Body of pancreas (tissue), 4 donors: ENCODE data around the gene YEATS2. TPM values are rescaled to one million over a fixed set of nuclear protein-coding genes. Genes with fewer than 3 reads are reported as not detected.
"Not testable (repeated sequence)": the region's sequence is repeated elsewhere in the genome, so short reads cannot be mapped to it uniquely, and the experiment has no call there.

Source experiments
- ATAC-seq: fragments of 150-250 bp; one replicate; pipeline ENCODE4 v1.9.1; 2016
- DNase-seq, 4 donors: peaks; one replicate each; pipeline ENCODE4 v3.0.0-alpha.2; 2019
- H3K27ac ChIP-seq, 4 donors: fragments of 200-600 bp; sonication (generic); 1 replicate in 3 of 4; 2 replicates in 1 of 4; pipeline versions ENCODE4 v1.5.1 to v1.6.1; 2016 to 2019; ENCODE audit warnings: mild to moderate bottlenecking in 1 of 4, mixed read lengths in 1 of 4, moderate library complexity in 1 of 4
- H3K27me3 ChIP-seq, 2 donors: fragments of 200-600 bp; sonication (generic); one replicate each; pipeline ENCODE4 v1.6.0; 2016; ENCODE audit warnings: mild to moderate bottlenecking in 1 of 2
- H3K36me3 ChIP-seq, 2 donors: fragments of 200-600 bp; sonication (generic); replicated peaks in 1 of 2; 2 replicates each; pipeline ENCODE4 v1.5.1; 2016; ENCODE audit warnings: low read depth in 2 of 2; ENCODE audit not compliant: insufficient read depth in 1 of 2
- H3K4me1 ChIP-seq: fragments of 200-600 bp; sonication (generic); one replicate; pipeline ENCODE4 v1.6.0; 2016
- H3K4me3 ChIP-seq, 2 donors: fragments of 200-600 bp; sonication (generic); 1 replicate in 1 of 2; 2 replicates in 1 of 2; pipeline ENCODE4 v1.5.1; 2016 to 2019
- H3K9me3 ChIP-seq, 3 donors: fragments of 200-600 bp; sonication (generic); 1 replicate in 2 of 3; 2 replicates in 1 of 3; pipeline ENCODE4 v1.5.1; 2016
- POLR2A ChIP-seq, 3 donors: fragments of 450-650 bp; IDR thresholded peaks; one replicate each; pipeline ENCODE4 v1.6.1; 2016; ENCODE audit warnings: antibody characterized with exemption in 3 of 3, mild to moderate bottlenecking in 2 of 3
- WGBS, 2 donors: methylation state at CpG; one replicate each; pipeline ENCODE4 v1.1.5; 2017; 5-methylcytosine and 5-hydroxymethylcytosine counted together
- intact Hi-C: fragments of 100-400 bp; cut with DNase I; formaldehyde crosslinking; loops from one replicate; pipeline ENCODE4 v1.15.1; 2023
- total RNA-seq, 2 donors: library from RNA; depleted of rRNA; stranded (reverse); fragments of >200 nt; gene quantifications; one replicate each; pipeline ENCODE4 v1.1.0, GENCODE V29; 2016
- TF ChIP-seq, protein P1 (sequence below), 7 experiments: fragments of 450-650 bp in 4 of 7; fragments of 200-600 bp in 3 of 7; sonication (generic) in 3 of 7; IDR thresholded peaks; one replicate each; pipeline ENCODE4 v1.5.1; 2016 to 2019; ENCODE audit warnings: antibody characterized with exemption in 7 of 7

The YEATS2 gene
- total RNA-seq, 2 donors from 2014 or later, result 12.5 to 13.8 TPM

DNA sequence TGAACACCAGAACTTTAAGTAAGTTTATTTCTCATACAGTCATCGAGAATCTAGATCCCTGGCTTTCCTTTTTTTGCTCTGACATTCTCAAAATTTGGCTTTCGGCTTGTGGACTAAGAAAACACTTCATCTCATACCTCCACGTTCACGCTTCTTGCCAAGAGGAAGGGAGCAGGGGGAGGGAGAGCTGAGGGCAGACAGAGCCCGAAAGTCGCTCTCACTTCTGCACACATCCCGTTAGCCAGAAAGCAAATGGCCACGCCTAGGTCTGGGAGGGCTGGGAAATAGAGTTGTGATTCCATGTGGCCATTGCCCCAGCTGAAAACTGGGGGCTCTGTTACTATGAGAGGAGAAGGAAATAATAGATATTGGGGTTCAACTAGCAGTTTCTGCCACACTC is 70.5 kb downstream of the YEATS2 start:
- no peak overlapping the region for H3K4me3 ChIP-seq
- no peak for DNase-seq
- no peaks in the 10 kb centered on the region for H3K27me3 ChIP-seq
- no peak overlapping the region for H3K27ac ChIP-seq
- H3K4me1 ChIP-seq, result peaks cover 10% of the 10 kb centered on the region
- intact Hi-C loops, result loop anchor here (5.0 kb wide), 1 partner anchor 301 kb away; no protein-coding TSS in a partner anchor
- ATAC-seq, result no peak
- 83 to 86% methylated on average over 8 of the region's 8 CpGs for WGBS, 2 donors
- no peaks in the 10 kb centered on the region for H3K9me3 ChIP-seq
- H3K36me3 ChIP-seq, result peaks cover 0 to 3% of the 10 kb centered on the region in 2 donors
- no peak for TF ChIP-seq POLR2A (IDR thresholded peaks at IDR 0.05)
- TF ChIP-seq, protein P1, sequence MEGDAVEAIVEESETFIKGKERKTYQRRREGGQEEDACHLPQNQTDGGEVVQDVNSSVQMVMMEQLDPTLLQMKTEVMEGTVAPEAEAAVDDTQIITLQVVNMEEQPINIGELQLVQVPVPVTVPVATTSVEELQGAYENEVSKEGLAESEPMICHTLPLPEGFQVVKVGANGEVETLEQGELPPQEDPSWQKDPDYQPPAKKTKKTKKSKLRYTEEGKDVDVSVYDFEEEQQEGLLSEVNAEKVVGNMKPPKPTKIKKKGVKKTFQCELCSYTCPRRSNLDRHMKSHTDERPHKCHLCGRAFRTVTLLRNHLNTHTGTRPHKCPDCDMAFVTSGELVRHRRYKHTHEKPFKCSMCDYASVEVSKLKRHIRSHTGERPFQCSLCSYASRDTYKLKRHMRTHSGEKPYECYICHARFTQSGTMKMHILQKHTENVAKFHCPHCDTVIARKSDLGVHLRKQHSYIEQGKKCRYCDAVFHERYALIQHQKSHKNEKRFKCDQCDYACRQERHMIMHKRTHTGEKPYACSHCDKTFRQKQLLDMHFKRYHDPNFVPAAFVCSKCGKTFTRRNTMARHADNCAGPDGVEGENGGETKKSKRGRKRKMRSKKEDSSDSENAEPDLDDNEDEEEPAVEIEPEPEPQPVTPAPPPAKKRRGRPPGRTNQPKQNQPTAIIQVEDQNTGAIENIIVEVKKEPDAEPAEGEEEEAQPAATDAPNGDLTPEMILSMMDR (IDR thresholded peaks at IDR 0.05), result no peak

DNA sequence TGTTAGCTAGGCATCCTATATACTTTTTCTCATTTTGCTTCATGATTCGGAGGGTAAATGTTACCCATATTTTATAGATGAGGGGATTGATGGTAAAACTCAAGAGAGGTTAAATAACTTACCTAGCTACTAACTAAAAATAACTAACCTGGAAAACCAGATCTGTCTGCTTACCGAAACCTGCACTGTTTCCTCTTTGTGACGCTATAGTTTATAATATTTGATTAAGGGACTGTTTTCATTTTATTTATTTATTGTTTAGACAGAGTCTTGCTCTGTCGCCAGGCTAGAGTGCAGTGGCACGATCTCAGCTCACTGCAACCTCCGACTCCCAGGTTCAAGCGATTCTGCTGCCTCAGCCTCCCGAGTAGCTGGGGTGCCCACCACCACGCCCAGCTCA is 71.9 kb downstream of the YEATS2 start:
- TF ChIP-seq POLR2A (IDR thresholded peaks at IDR 0.05), result no peak
- TF ChIP-seq, protein P1 (IDR thresholded peaks at IDR 0.05), result no peak
- no peak for ATAC-seq
- Histone ChIP-seq H3K27ac (no peak overlapping the region), H3K36me3 (peaks cover 0 to 3% of the 10 kb centered on the region in 2 donors), H3K4me1 (peaks cover 10% of the 10 kb centered on the region), H3K27me3 (no peaks in the 10 kb centered on the region), H3K4me3 (no peak overlapping the region), H3K9me3 (no peaks in the 10 kb centered on the region)
- no peak for DNase-seq
- 94 to 95% methylated on average over 9 of the region's 9 CpGs for WGBS, 2 donors
- intact Hi-C loops, result loop anchor here (5.0 kb wide), 1 partner anchor 302 kb away; no protein-coding TSS in a partner anchor

- Histone ChIP-seq H3K27ac (no peak overlapping the region), H3K27me3 (no peaks in the 10 kb centered on the region), H3K4me1 (no peaks in the 10 kb centered on the region), H3K36me3 (peaks cover 5 to 17% of the 10 kb centered on the region in 2 donors), H3K9me3 (no peaks in the 10 kb centered on the region), H3K4me3 (no peak overlapping the region)
- DNase-seq (no peak), ATAC-seq (no peak)
- no peak for TF ChIP-seq POLR2A (IDR thresholded peaks at IDR 0.05)
- TF ChIP-seq, protein P1 (IDR thresholded peaks at IDR 0.05), result no peak
- WGBS, 2 donors, result 77 to 79% methylated on average over 3 of the region's 3 CpGs
- intact Hi-C loops, result no loop called here
These were observed 77.0 kb downstream of the YEATS2 start for GRCh38 chr3:183774631-183775030.

GRCh38 chr3:183775781-183776180 is 78.2 kb downstream of the YEATS2 start:
- 66 to 85% methylated on average over 5 of the region's 5 CpGs for WGBS, 2 donors

GRCh38 chr3:183776451-183776850 is 78.9 kb downstream of the YEATS2 start:
- H3K27me3 ChIP-seq, ATAC-seq, H3K4me1 ChIP-seq, H3K4me3 ChIP-seq, H3K9me3 ChIP-seq, DNase-seq, H3K27ac ChIP-seq, intact Hi-C loops: not testable (repeated sequence)
- peaks cover 5 to 17% of the 10 kb centered on the region in 2 donors for H3K36me3 ChIP-seq
- 84 to 90% methylated on average over 5 of the region's 5 CpGs for WGBS, 2 donors

More at GRCh38 chr3:183775781-183776180, 78.2 kb downstream of the YEATS2 start:
- DNase-seq (no peak), ATAC-seq (no peak)
- TF ChIP-seq, protein P1 (IDR thresholded peaks at IDR 0.05), result no peak
- no peak for TF ChIP-seq POLR2A (IDR thresholded peaks at IDR 0.05)
- H3K4me1 ChIP-seq, result no peaks in the 10 kb centered on the region
- intact Hi-C loops, result no loop called here
- H3K4me3 ChIP-seq, result no peak overlapping the region
- H3K9me3 ChIP-seq, result no peaks in the 10 kb centered on the region
- peaks cover 5 to 17% of the 10 kb centered on the region in 2 donors for H3K36me3 ChIP-seq
- H3K27ac ChIP-seq, result no peak overlapping the region
- no peaks in the 10 kb centered on the region for H3K27me3 ChIP-seq
